Type B pancreatic cell (in vitro differentiated cells): Measurements from ENCODE around the gene CCDC106. TPM values are rescaled to one million over a fixed set of nuclear protein-coding genes. Genes with fewer than 3 reads are reported as not detected.

Experiments used
- DNase-seq: peaks from one replicate; pipeline ENCODE4 v3.0.0; 2021; ENCODE audit warnings: mixed read lengths; ENCODE audit not compliant: unreplicated experiment; ENCODE audit errors: extremely low spot score
- H3K27ac Mint-ChIP-seq: 2 replicates; pipeline ENCODE4 v1.8.0; 2021; ENCODE audit warnings: mild to moderate bottlenecking, mixed read lengths
- H3K27me3 Mint-ChIP-seq: 2 replicates; pipeline ENCODE4 v1.8.0; 2021; ENCODE audit warnings: mixed read lengths
- H3K36me3 Mint-ChIP-seq: 2 replicates; pipeline ENCODE4 v1.8.0; 2021; ENCODE audit warnings: mixed read lengths
- H3K4me1 Mint-ChIP-seq: one replicate; pipeline ENCODE4 v1.8.0; 2021; ENCODE audit warnings: mixed read lengths; ENCODE audit not compliant: unreplicated experiment
- H3K4me3 Mint-ChIP-seq: 2 replicates; pipeline ENCODE4 v1.8.0; 2021; ENCODE audit warnings: mild to moderate bottlenecking, mixed read lengths
- H3K9me3 Mint-ChIP-seq: 2 replicates; pipeline ENCODE4 v1.8.0; 2021; ENCODE audit warnings: mixed read lengths
- CTCF ChIP-seq: fragments of 200-600 bp; sonication (generic); conservative IDR thresholded peaks from 2 replicates; pipeline ENCODE4 v1.5.0; 2021; ENCODE audit warnings: antibody characterized with exemption, mild to moderate bottlenecking
- total RNA-seq: library from RNA; stranded (reverse); gene quantifications from 2 replicates; pipeline ENCODE4 v1.2.1, GENCODE V29; 2021; ENCODE audit warnings: low replicate concordance

CCDC106 gene
- total RNA-seq, 1 donor from 2014 or later: 18.1 TPM

GRCh38 chr19:55646889-55647731, 902 bp upstream of the CCDC106 start:
- H3K27ac Mint-ChIP-seq: peak overlapping the region; percentile 73
- peak overlapping the region; percentile 89 for H3K4me3 Mint-ChIP-seq
- peaks cover 4% of the 10 kb centered on the region for H3K36me3 Mint-ChIP-seq
- TF ChIP-seq CTCF: no peak
- no peak for DNase-seq
- H3K27me3 Mint-ChIP-seq: peaks cover 5% of the 10 kb centered on the region
- peaks cover 18% of the 10 kb centered on the region for H3K4me1 Mint-ChIP-seq
- H3K9me3 Mint-ChIP-seq: no peaks in the 10 kb centered on the region

- Mint-ChIP-seq H3K27ac (peak overlapping the region; percentile 43), H3K9me3 (no peaks in the 10 kb centered on the region), H3K4me3 (peak overlapping the region; percentile 86), H3K4me1 (peaks cover 10% of the 10 kb centered on the region), H3K36me3 (no peaks in the 10 kb centered on the region), H3K27me3 (no peaks in the 10 kb centered on the region)
- TF ChIP-seq CTCF: no peak
- DNase-seq: no peak
Measured at GRCh38 chr19:55648585-55649267, 714 bp downstream of the CCDC106 start.

DNA sequence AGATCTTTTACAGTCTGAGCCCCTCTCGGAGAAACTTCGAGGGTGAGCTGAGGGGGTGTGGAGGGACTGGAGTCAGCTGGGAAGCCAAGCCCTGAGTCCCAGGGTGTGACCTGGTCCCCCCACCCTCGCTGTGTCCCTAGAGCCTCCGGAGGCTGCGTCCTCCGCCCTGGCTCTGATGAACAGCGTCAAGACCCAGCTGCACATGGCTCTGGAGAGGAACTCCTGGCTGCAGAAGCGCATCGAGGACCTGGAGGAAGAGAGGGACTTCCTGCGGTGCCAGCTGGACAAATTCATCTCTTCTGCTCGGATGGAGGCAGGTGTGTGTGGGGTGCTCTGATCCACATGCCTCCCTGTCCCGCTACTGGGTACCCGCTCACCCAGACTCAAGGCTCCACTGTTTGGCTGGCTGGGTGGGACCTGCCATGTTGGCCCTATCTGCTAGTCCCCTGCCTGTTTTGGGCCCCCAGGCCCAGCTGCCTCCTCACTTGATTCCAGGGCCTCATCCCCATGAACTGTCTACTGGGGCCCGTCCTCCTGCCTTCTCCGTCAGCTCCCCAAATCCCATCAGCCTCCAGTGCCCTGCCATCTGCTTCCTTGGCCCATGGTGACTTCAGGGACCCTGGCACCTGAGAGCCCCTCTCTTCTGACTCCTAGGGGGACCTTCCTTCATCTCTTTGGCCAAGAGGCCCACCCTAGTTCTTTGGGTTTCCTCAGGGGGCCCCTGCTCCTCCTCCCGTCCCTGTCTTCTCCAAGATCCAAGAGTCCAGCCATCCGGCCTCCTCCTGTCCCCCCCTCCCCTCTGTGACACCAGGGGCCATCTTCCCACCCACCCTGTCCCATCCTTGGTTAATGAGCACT, 1.5 kb downstream of the CCDC106 start:
- Mint-ChIP-seq H3K36me3 (no peaks in the 10 kb centered on the region), H3K4me1 (peaks cover 10% of the 10 kb centered on the region), H3K27ac (peak overlapping the region; percentile 67), H3K4me3 (peak overlapping the region; percentile 86), H3K27me3 (no peaks in the 10 kb centered on the region), H3K9me3 (no peaks in the 10 kb centered on the region)
- DNase-seq: no peak
- TF ChIP-seq CTCF: no peak

DNA sequence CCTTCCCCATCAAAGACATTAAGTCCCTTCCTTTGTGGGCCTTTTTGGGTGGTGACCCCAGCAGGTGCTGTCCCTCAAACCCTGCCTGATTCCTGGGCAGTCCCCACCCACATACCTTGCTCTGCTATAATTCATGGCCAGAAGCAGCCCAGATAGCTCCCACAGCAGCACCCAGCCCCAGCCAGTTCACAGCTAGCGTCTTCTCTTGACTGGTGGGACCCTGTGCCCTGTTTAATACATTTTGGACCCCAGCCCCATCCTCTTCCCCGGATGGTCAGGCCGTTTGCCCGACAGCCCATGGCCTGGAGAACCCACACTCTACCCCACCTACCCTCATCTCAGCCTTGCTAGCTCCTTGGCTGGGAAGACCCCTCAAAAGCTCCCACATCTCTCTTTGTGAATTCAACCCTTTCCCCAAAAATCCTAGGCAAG, 2.1 kb downstream of the CCDC106 start:
- DNase-seq: no peak
- TF ChIP-seq CTCF: no peak
- peak overlapping the region; percentile 76 for H3K4me3 Mint-ChIP-seq
- peak overlapping the region; percentile 58 for H3K27ac Mint-ChIP-seq
- H3K36me3 Mint-ChIP-seq: no peaks in the 10 kb centered on the region
- no peaks in the 10 kb centered on the region for H3K27me3 Mint-ChIP-seq
- peaks cover 10% of the 10 kb centered on the region for H3K4me1 Mint-ChIP-seq
- H3K9me3 Mint-ChIP-seq: no peaks in the 10 kb centered on the region

- H3K4me3 Mint-ChIP-seq: peak overlapping the region; percentile 76
- peak overlapping the region; percentile 58 for H3K27ac Mint-ChIP-seq
- TF ChIP-seq CTCF: no peak
- no peaks in the 10 kb centered on the region for H3K9me3 Mint-ChIP-seq
- peaks cover 2% of the 10 kb centered on the region for H3K36me3 Mint-ChIP-seq
- no peaks in the 10 kb centered on the region for H3K27me3 Mint-ChIP-seq
- H3K4me1 Mint-ChIP-seq: peaks cover 10% of the 10 kb centered on the region
- peak; percentile 61 for DNase-seq
Measured at GRCh38 chr19:55650602-55651230, 2.7 kb downstream of the CCDC106 start.
